WTC11 (cell line): Measurements from ENCODE around the gene XPNPEP1. TPM values are rescaled to one million over a fixed set of nuclear protein-coding genes. Genes with fewer than 3 reads are reported as not detected.
A peak's percentile ranks its signal among the peaks of the same experiment; 100 is the strongest.

Experiments
- ATAC-seq: fragments of 200-7000 bp; cut with Tn5 transposase; 2 replicates; pipeline ENCODE4 v1.10.0; 2021; ENCODE audit warnings: mild to moderate bottlenecking, moderate library complexity
- CTCF ChIA-PET: fragments of 300-600 bp; sonication (Branson Sonifier 250); formaldehyde crosslinking; loops from one replicate; lab custom pipeline; 2021; ENCODE audit warnings: antibody characterized with exemption; lab: Charles Lee
- POLR2A ChIA-PET: fragments of 350-600 bp; sonication (Branson Sonifier 250); formaldehyde crosslinking; loops from one replicate; lab custom pipeline; 2021; ENCODE audit warnings: antibody characterized with exemption; lab: Charles Lee
- DNase-seq: peaks from one replicate; pipeline ENCODE4 v3.0.0; 2021; ENCODE audit warnings: low spot score
- H3K27ac Mint-ChIP-seq: 2 replicates; pipeline ENCODE4 v1.8.0; 2021; ENCODE audit warnings: mixed read lengths
- H3K27me3 Mint-ChIP-seq: 2 replicates; pipeline ENCODE4 v1.8.0; 2021; ENCODE audit warnings: low read depth, mild to moderate bottlenecking, moderate library complexity, mixed read lengths
- H3K36me3 Mint-ChIP-seq: 2 replicates; pipeline ENCODE4 v1.8.0; 2021; ENCODE audit warnings: mixed read lengths
- H3K4me1 Mint-ChIP-seq: 2 replicates; pipeline ENCODE4 v1.8.0; 2022; ENCODE audit warnings: mixed read lengths
- H3K4me3 Mint-ChIP-seq: 2 replicates; pipeline ENCODE4 v1.8.0; 2021; ENCODE audit warnings: mild to moderate bottlenecking, moderate library complexity, mixed read lengths
- H3K9me3 Mint-ChIP-seq: 2 replicates; pipeline ENCODE4 v1.8.0; 2021; ENCODE audit warnings: mixed read lengths
- ATF3 ChIP-seq: sonication (generic); formaldehyde crosslinking; conservative IDR thresholded peaks from 2 replicates; pipeline ENCODE4 v1.8.1; 2022; ENCODE audit warnings: mild to moderate bottlenecking, missing genetic modification reagents
- EMX1 ChIP-seq: fragments of 250-450 bp; sonication (Bioruptor Pico); IDR thresholded peaks from 2 replicates; pipeline ENCODE4 v1.8.0; 2021; ENCODE audit warnings: mild to moderate bottlenecking
- MXD4 ChIP-seq: fragments of 250-450 bp; sonication (Bioruptor Pico); IDR thresholded peaks from 2 replicates; pipeline ENCODE4 v1.8.0; 2021; ENCODE audit warnings: mild to moderate bottlenecking, moderate library complexity, borderline replicate concordance
- STAT6 ChIP-seq: sonication (generic); formaldehyde crosslinking; conservative IDR thresholded peaks from 2 replicates; pipeline ENCODE4 v1.8.1; 2023; ENCODE audit warnings: mild to moderate bottlenecking, low read depth, missing genetic modification reagents, moderate library complexity
- total RNA-seq: library from RNA; stranded (reverse); gene quantifications from 3 replicates; pipeline ENCODE4 v1.2.3, GENCODE V29; 2021
- TF ChIP-seq, protein P1 (sequence below): fragments of 200-600 bp; IDR thresholded peaks from 2 replicates; pipeline ENCODE4 v1.8.0; 2022; ENCODE audit warnings: antibody characterized with exemption
- TF ChIP-seq, protein P2 (sequence below): sonication (generic); formaldehyde crosslinking; IDR thresholded peaks from 2 replicates; pipeline ENCODE4 v1.8.0; 2023; ENCODE audit warnings: missing genetic modification reagents, mild to moderate bottlenecking, borderline replicate concordance
- TF ChIP-seq, protein P3 (sequence below): fragments of 250-450 bp; sonication (Bioruptor Pico); IDR thresholded peaks from 2 replicates; pipeline ENCODE4 v1.8.0; 2021; ENCODE audit warnings: mild to moderate bottlenecking
- TF ChIP-seq, protein P4 (sequence below): fragments of 250-450 bp; sonication (Bioruptor Pico); IDR thresholded peaks from 2 replicates; pipeline ENCODE4 v1.9.0; 2021; ENCODE audit warnings: moderate library complexity, mild to moderate bottlenecking, inconsistent platforms, borderline replicate concordance

Gene XPNPEP1
- total RNA-seq, 1 experiment from 2014 or later: 59.3 TPM

- TF ChIP-seq EMX1 (no peak), STAT6 (no peak), MXD4 (no peak)
- TF ChIP-seq, protein P1, sequence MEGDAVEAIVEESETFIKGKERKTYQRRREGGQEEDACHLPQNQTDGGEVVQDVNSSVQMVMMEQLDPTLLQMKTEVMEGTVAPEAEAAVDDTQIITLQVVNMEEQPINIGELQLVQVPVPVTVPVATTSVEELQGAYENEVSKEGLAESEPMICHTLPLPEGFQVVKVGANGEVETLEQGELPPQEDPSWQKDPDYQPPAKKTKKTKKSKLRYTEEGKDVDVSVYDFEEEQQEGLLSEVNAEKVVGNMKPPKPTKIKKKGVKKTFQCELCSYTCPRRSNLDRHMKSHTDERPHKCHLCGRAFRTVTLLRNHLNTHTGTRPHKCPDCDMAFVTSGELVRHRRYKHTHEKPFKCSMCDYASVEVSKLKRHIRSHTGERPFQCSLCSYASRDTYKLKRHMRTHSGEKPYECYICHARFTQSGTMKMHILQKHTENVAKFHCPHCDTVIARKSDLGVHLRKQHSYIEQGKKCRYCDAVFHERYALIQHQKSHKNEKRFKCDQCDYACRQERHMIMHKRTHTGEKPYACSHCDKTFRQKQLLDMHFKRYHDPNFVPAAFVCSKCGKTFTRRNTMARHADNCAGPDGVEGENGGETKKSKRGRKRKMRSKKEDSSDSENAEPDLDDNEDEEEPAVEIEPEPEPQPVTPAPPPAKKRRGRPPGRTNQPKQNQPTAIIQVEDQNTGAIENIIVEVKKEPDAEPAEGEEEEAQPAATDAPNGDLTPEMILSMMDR: no peak
- TF ChIP-seq, protein P2, sequence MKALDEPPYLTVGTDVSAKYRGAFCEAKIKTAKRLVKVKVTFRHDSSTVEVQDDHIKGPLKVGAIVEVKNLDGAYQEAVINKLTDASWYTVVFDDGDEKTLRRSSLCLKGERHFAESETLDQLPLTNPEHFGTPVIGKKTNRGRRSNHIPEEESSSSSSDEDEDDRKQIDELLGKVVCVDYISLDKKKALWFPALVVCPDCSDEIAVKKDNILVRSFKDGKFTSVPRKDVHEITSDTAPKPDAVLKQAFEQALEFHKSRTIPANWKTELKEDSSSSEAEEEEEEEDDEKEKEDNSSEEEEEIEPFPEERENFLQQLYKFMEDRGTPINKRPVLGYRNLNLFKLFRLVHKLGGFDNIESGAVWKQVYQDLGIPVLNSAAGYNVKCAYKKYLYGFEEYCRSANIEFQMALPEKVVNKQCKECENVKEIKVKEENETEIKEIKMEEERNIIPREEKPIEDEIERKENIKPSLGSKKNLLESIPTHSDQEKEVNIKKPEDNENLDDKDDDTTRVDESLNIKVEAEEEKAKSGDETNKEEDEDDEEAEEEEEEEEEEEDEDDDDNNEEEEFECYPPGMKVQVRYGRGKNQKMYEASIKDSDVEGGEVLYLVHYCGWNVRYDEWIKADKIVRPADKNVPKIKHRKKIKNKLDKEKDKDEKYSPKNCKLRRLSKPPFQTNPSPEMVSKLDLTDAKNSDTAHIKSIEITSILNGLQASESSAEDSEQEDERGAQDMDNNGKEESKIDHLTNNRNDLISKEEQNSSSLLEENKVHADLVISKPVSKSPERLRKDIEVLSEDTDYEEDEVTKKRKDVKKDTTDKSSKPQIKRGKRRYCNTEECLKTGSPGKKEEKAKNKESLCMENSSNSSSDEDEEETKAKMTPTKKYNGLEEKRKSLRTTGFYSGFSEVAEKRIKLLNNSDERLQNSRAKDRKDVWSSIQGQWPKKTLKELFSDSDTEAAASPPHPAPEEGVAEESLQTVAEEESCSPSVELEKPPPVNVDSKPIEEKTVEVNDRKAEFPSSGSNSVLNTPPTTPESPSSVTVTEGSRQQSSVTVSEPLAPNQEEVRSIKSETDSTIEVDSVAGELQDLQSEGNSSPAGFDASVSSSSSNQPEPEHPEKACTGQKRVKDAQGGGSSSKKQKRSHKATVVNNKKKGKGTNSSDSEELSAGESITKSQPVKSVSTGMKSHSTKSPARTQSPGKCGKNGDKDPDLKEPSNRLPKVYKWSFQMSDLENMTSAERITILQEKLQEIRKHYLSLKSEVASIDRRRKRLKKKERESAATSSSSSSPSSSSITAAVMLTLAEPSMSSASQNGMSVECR (CRISPR knock-in tag): no peak
- TF ChIP-seq, all 79 proteins: peak for 0
- Mint-ChIP-seq H3K4me3 (no peak overlapping the region), H3K4me1 (peaks cover 51% of the 10 kb centered on the region), H3K27ac (no peak overlapping the region), H3K36me3 (no peaks in the 10 kb centered on the region), H3K9me3 (no peaks in the 10 kb centered on the region), H3K27me3 (no peaks in the 10 kb centered on the region)
- no peak for DNase-seq
- CTCF ChIA-PET: interaction anchor here (0.6 to 1.1 kb wide), 3 partner anchors 29 to 1228 kb away, joined by 3 to 7 read pairs (median 4); no protein-coding TSS in a partner anchor
- POLR2A ChIA-PET: no interaction called here
- no peak for ATAC-seq
Measured at GRCh38 chr10:109963439-109963838, 40.1 kb upstream of the XPNPEP1 start.

- no peak for TF ChIP-seq ATF3
- TF ChIP-seq, protein P3, sequence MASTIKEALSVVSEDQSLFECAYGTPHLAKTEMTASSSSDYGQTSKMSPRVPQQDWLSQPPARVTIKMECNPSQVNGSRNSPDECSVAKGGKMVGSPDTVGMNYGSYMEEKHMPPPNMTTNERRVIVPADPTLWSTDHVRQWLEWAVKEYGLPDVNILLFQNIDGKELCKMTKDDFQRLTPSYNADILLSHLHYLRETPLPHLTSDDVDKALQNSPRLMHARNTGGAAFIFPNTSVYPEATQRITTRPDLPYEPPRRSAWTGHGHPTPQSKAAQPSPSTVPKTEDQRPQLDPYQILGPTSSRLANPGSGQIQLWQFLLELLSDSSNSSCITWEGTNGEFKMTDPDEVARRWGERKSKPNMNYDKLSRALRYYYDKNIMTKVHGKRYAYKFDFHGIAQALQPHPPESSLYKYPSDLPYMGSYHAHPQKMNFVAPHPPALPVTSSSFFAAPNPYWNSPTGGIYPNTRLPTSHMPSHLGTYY (CRISPR knock-in tag): no peak
- TF ChIP-seq, protein P4, sequence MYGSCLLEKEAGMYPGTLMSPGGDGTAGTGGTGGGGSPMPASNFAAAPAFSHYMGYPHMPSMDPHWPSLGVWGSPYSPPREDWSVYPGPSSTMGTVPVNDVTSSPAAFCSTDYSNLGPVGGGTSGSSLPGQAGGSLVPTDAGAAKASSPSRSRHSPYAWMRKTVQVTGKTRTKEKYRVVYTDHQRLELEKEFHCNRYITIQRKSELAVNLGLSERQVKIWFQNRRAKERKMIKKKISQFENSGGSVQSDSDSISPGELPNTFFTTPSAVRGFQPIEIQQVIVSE (CRISPR knock-in tag): no peak
- DNase-seq (no peak), ATAC-seq (no peak)
- POLR2A ChIA-PET: interaction anchor here (1.3 kb wide), 1 partner anchor 27 kb away, joined by 3 read pairs; no protein-coding TSS in a partner anchor
- Mint-ChIP-seq H3K27me3 (no peaks in the 10 kb centered on the region), H3K4me3 (no peak overlapping the region), H3K9me3 (no peaks in the 10 kb centered on the region), H3K27ac (peak overlapping the region; percentile 62; the same call in 1 of the 2 replicates), H3K36me3 (no peaks in the 10 kb centered on the region), H3K4me1 (peaks cover 49% of the 10 kb centered on the region)
- CTCF ChIA-PET: interaction anchor here (2.1 kb wide), 1 partner anchor 78 kb away, joined by 13 read pairs; no protein-coding TSS in a partner anchor
Measured at GRCh38 chr10:109962247-109962646, 38.9 kb upstream of the XPNPEP1 start.
